ENCODE measurements around the gene NSD2.

GRCh38 chr4:1932736-1933135, 61.5 kb downstream of the NSD2 start:
- TF ChIP-seq SIN3A (IDR thresholded peaks at IDR 0.05; ENCODE audit: borderline replicate concordance, insufficient read depth, low read length) (no peak), POLR2AphosphoS5 (IDR thresholded peaks at IDR 0.05; ENCODE audit: low read depth, low read length) (no peak), TAF1 (IDR thresholded peaks at IDR 0.05; ENCODE audit: borderline replicate concordance, insufficient read depth, low read length) (no peak), FOXP2 (optimal IDR thresholded peaks at IDR 0.05; ENCODE audit: borderline replicate concordance, extremely low read depth, extremely low read length, insufficient read depth) (no peak), REST (IDR thresholded peaks at IDR 0.05; ENCODE audit: insufficient read depth in 1 of 2, low read depth in 2 of 2, low read length in 2 of 2) (no peak)

Measured in PFSK-1 (cell line).